Measurements from ENCODE around the gene PCCA. TPM values are rescaled to one million over a fixed set of nuclear protein-coding genes. Genes with fewer than 3 reads are reported as not detected.

PCCA gene
- total and polyA plus RNA-seq, 2 donors (not counting 3 experiments of a cell fraction or from before 2014, with no cell fraction given): 5.7 to 20.2 TPM

- no peak for FAIRE-seq
- H3K9me3 ChIP-seq (replicated peaks; ENCODE audit: control insufficient read depth, insufficient read depth, low read length): no peaks in the 10 kb centered on the region
- no peak overlapping the region for H3K4me2 ChIP-seq (ENCODE audit: insufficient read depth, low read length)
- H3K27ac ChIP-seq (ENCODE audit: insufficient read depth, low read depth, low read length): no peak overlapping the region
- H2AFZ ChIP-seq (ENCODE audit: low read depth, low read length): no peak overlapping the region
- TF ChIP-seq MAX (IDR thresholded peaks at IDR 0.05; ENCODE audit: insufficient read depth, insufficient read length) (no peak), MYC (IDR thresholded peaks at IDR 0.05; ENCODE audit: low read depth, low read length) (no peak), POLR2A (IDR thresholded peaks at IDR 0.05; ENCODE audit: low read depth, low read length) (no peak), POLR2AphosphoS5 (IDR thresholded peaks at IDR 0.05; ENCODE audit: insufficient read depth, low read depth, low read length) (no peak), GATA2 (IDR thresholded peaks at IDR 0.05; ENCODE audit: insufficient read depth, insufficient read length, low read depth, low read length) (no peak), CTCF (IDR thresholded peaks at IDR 0.05; ENCODE audit: extremely low read depth in 1 of 2, insufficient read depth in 1 of 2, low read depth in 1 of 2, low read length in 2 of 2) (no peak), JUN (IDR thresholded peaks at IDR 0.05; ENCODE audit: borderline replicate concordance, insufficient read depth, insufficient read length, low read depth) (no peak), EZH2 (IDR thresholded peaks at IDR 0.05; ENCODE audit: borderline replicate concordance, low read depth, low read length, severe bottlenecking) (no peak), FOS (IDR thresholded peaks at IDR 0.05; ENCODE audit: borderline replicate concordance, insufficient read depth, low read length) (no peak)
- H4K20me1 ChIP-seq (replicated peaks; ENCODE audit: control insufficient read depth, extremely low read depth, insufficient read depth, low read length): no peaks in the 10 kb centered on the region
- H3K27me3 ChIP-seq (ENCODE audit: control insufficient read depth in 2 of 2, insufficient read depth in 2 of 2, low read length in 2 of 2): no peaks in the 10 kb centered on the region
- H3K4me1 ChIP-seq (ENCODE audit: control insufficient read depth, extremely low read depth, insufficient read depth, low read length): no peaks in the 10 kb centered on the region
- no peak for DNase-seq (ENCODE audit: low read depth, low spot score)
- H3K9ac ChIP-seq (replicated peaks; ENCODE audit: extremely low read depth, insufficient read depth, low read length): no peak overlapping the region
- ChIA-PET POLR2A (no interaction called here), CTCF (no interaction called here)
- H3K79me2 ChIP-seq (ENCODE audit: control insufficient read depth, insufficient read depth, low read length): no peaks in the 10 kb centered on the region
- no peaks in the 10 kb centered on the region for H3K36me3 ChIP-seq (ENCODE audit: control insufficient read depth in 2 of 2, extremely low read depth in 1 of 2, insufficient read depth in 2 of 2, low read length in 2 of 2)
- H3K4me3 ChIP-seq (replicated peaks in 1 of 3; ENCODE audit: insufficient read depth in 1 of 3, low read depth in 1 of 3, low read length in 3 of 3): no peak overlapping the region
- intact Hi-C loops (cut with micrococcal nuclease): no loop called here
- dilution Hi-C loops (cut with MboI; ENCODE audit: extremely low pct_ligation_motif_present, low sequenced_read_pairs): no loop called here
- no peaks in the 10 kb centered on the region for H3K9me1 ChIP-seq (replicated peaks; ENCODE audit: control insufficient read depth, extremely low read depth, insufficient read depth, low read length)
- BruUV-seq (replicated peaks): no TSS peak
Measured at GRCh38 chr13:100333141-100333540, 244.2 kb downstream of the PCCA start.
